ENCODE results near the gene WBP2.

Gene WBP2

DNA sequence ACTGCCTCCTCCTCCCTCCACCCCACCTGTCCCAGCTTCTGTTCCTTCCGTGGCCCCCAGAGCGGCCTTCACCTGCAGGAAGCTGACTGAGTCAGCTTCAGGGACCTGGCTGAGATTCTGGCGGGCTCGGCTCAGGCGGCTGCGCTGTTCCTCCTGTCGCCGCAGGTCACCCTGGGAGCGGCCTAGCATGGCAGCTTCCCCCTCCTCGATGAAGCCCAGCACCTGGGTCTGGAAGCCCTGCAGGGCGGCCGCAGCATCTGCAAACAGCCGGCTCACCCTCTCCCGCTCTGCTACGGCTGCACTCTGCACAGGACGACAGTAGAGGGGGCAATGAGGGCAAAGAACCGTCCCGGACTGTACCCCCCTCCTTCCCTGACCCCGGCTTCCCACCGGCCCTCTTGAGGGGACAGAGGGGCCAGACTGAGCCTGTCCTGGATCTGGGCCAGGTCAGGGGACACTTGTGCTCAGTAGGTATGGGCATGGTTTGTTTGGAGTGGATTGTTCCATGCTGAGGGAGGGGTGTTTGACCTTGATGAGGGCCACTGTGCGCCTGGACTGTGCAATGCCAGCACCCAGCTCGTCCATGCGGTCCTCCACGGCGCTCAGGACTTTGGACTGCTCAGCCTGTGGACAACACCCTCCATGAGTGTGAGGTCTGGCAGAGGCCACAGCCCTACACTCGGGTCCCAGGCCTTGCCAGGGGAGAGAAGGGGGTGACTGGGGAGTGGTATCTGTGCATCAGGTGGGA lies 21.2 kb upstream of the WBP2 start:
- H3K36me3 ChIP-seq (ENCODE audit: insufficient read depth, low read length): no peaks in the 10 kb centered on the region
- ATAC-seq (ENCODE audit: insufficient read depth, low read depth): no peak; the same call in 1 of the 3 replicates
- DNase-seq: peak; percentile 27
- no peaks in the 10 kb centered on the region for H3K27me3 ChIP-seq (ENCODE audit: insufficient read depth, low read length, poor library complexity)
- peaks cover 6% of the 10 kb centered on the region for H3K4me1 ChIP-seq (ENCODE audit: insufficient read depth, low read length)
- no peaks in the 10 kb centered on the region for H3K79me2 ChIP-seq (ENCODE audit: insufficient read depth, low read length)
- no peak overlapping the region for H3K27ac ChIP-seq (ENCODE audit: low read length)
- H3K9ac ChIP-seq (ENCODE audit: low read depth, low read length): no peak overlapping the region
- H4K20me1 ChIP-seq (ENCODE audit: insufficient read depth, low read length): no peaks in the 10 kb centered on the region
- no peak overlapping the region for H3K4me3 ChIP-seq (ENCODE audit: low read depth in 1 of 2, low read length in 2 of 2)
- no peak for TF ChIP-seq EZH2 (IDR thresholded peaks at IDR 0.05; ENCODE audit: borderline replicate concordance, low read depth, low read length, severe bottlenecking)
- TF ChIP-seq, protein P1, sequence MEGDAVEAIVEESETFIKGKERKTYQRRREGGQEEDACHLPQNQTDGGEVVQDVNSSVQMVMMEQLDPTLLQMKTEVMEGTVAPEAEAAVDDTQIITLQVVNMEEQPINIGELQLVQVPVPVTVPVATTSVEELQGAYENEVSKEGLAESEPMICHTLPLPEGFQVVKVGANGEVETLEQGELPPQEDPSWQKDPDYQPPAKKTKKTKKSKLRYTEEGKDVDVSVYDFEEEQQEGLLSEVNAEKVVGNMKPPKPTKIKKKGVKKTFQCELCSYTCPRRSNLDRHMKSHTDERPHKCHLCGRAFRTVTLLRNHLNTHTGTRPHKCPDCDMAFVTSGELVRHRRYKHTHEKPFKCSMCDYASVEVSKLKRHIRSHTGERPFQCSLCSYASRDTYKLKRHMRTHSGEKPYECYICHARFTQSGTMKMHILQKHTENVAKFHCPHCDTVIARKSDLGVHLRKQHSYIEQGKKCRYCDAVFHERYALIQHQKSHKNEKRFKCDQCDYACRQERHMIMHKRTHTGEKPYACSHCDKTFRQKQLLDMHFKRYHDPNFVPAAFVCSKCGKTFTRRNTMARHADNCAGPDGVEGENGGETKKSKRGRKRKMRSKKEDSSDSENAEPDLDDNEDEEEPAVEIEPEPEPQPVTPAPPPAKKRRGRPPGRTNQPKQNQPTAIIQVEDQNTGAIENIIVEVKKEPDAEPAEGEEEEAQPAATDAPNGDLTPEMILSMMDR (IDR thresholded peaks at IDR 0.05; ENCODE audit: borderline replicate concordance, extremely low read depth, low read length, poor library complexity, severe bottlenecking): no peak
- H3K9me3 ChIP-seq (ENCODE audit: insufficient read depth, low read length, severe bottlenecking): no peaks in the 10 kb centered on the region
- H2AFZ ChIP-seq (ENCODE audit: low read depth, low read length): no peak overlapping the region
- H3K4me2 ChIP-seq (ENCODE audit: insufficient read depth, low read length): no peak overlapping the region

DNA sequence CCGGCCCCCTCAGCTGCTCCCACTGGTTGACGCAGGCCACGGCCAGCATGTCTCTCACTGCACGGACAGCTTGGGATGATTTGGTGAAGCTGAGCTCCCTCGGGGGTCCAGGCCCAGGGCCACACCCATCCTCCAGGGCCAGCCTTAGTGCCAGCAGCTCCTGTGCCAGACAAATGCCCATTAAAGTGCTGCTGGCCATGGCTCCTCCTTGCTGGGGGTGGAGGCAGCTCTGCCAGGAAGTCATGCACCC lies 20.7 kb upstream of the WBP2 start:
- no peaks in the 10 kb centered on the region for H3K27me3 ChIP-seq (ENCODE audit: insufficient read depth, low read length, poor library complexity)
- no peaks in the 10 kb centered on the region for H4K20me1 ChIP-seq (ENCODE audit: insufficient read depth, low read length)
- no peaks in the 10 kb centered on the region for H3K79me2 ChIP-seq (ENCODE audit: insufficient read depth, low read length)
- ATAC-seq (ENCODE audit: insufficient read depth, low read depth): peak; percentile 51; the same call in 1 of the 3 replicates
- no peak for DNase-seq
- no peak overlapping the region for H3K27ac ChIP-seq (ENCODE audit: low read length)
- H3K36me3 ChIP-seq (ENCODE audit: insufficient read depth, low read length): no peaks in the 10 kb centered on the region
- H3K4me3 ChIP-seq (ENCODE audit: low read depth in 1 of 2, low read length in 2 of 2): no peak overlapping the region
- 0 out of 2 replicates have a peak, but pooled peaks cover 2% of the 10 kb centered on the region for H3K4me1 ChIP-seq (ENCODE audit: insufficient read depth, low read length)
- H3K4me2 ChIP-seq (ENCODE audit: insufficient read depth, low read length): no peak overlapping the region
- H3K9ac ChIP-seq (ENCODE audit: low read depth, low read length): no peak overlapping the region
- H3K9me3 ChIP-seq (ENCODE audit: insufficient read depth, low read length, severe bottlenecking): no peaks in the 10 kb centered on the region
- TF ChIP-seq EZH2 (IDR thresholded peaks at IDR 0.05; ENCODE audit: borderline replicate concordance, low read depth, low read length, severe bottlenecking): no peak
- TF ChIP-seq, protein P1 (IDR thresholded peaks at IDR 0.05; ENCODE audit: borderline replicate concordance, extremely low read depth, low read length, poor library complexity, severe bottlenecking): no peak
- H2AFZ ChIP-seq (ENCODE audit: low read depth, low read length): no peak overlapping the region; the same call in 1 of the 2 replicates

DNA sequence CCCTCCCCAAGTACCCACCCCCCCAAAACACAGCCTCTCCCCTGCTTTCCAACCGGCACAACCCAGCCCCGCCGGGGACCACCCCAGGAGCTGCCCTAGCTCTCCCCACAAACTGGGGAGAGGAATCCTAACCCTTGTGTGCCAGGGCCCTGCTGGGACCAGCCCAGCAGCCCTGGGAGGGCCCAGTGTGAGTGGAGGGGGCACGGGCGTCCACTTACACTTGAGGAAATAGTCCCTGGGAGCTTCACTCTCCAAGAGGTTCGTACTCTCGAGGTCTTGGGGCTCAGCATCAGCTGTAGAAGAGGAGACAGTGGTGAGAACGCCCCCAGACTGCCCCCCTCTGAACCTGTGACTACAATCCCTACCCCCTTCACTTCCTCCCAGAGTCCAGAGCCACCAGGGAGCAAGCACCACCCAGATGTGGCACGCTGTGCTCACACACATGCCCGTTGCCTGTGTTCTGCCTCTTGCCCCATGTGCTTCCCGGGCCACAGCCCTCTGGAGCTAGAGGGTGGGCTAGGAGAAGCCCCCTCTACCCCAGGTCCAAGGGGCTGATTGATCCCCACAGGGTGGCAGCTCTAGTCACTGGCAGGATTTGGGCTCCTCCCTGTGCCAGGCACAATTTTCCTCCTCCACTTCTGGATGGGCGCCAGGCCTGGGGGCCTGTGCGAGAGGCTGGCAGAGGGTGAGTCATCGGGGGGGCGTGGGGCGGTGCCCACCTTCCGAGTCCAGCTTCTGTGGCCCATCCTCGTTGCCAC lies 20.2 kb upstream of the WBP2 start:
- 0 out of 2 replicates have a peak, but pooled peaks cover 2% of the 10 kb centered on the region for H3K4me1 ChIP-seq (ENCODE audit: insufficient read depth, low read length)
- ATAC-seq (ENCODE audit: insufficient read depth, low read depth) (0 out of 3 replicates have a peak, but pooled peaks have one; percentile 6), DNase-seq (no peak)
- no peak overlapping the region; the same call in 1 of the 2 replicates for H2AFZ ChIP-seq (ENCODE audit: low read depth, low read length)
- H3K36me3 ChIP-seq (ENCODE audit: insufficient read depth, low read length): no peaks in the 10 kb centered on the region
- H3K4me2 ChIP-seq (ENCODE audit: insufficient read depth, low read length): no peak overlapping the region
- H3K4me3 ChIP-seq (ENCODE audit: low read depth in 1 of 2, low read length in 2 of 2): no peak overlapping the region
- no peak overlapping the region for H3K9ac ChIP-seq (ENCODE audit: low read depth, low read length)
- no peaks in the 10 kb centered on the region for H3K79me2 ChIP-seq (ENCODE audit: insufficient read depth, low read length)
- TF ChIP-seq EZH2 (IDR thresholded peaks at IDR 0.05; ENCODE audit: borderline replicate concordance, low read depth, low read length, severe bottlenecking): no peak
- TF ChIP-seq, protein P1 (IDR thresholded peaks at IDR 0.05; ENCODE audit: borderline replicate concordance, extremely low read depth, low read length, poor library complexity, severe bottlenecking): no peak
- H3K27ac ChIP-seq (ENCODE audit: low read length): no peak overlapping the region
- H3K9me3 ChIP-seq (ENCODE audit: insufficient read depth, low read length, severe bottlenecking): no peaks in the 10 kb centered on the region
- H3K27me3 ChIP-seq (ENCODE audit: insufficient read depth, low read length, poor library complexity): no peaks in the 10 kb centered on the region
- H4K20me1 ChIP-seq (ENCODE audit: insufficient read depth, low read length): no peaks in the 10 kb centered on the region
